Ishikawa (cell line): ENCODE measurements around the gene SLC22A16.

Source experiments
- FOXM1 ChIP-seq: IDR thresholded peaks from 2 replicates; pipeline ENCODE4 v1.6.1; 2012; ENCODE audit warnings: low read depth, borderline replicate concordance
- NFIC ChIP-seq: IDR thresholded peaks from 2 replicates; pipeline ENCODE4 v1.6.1; 2012

DNA sequence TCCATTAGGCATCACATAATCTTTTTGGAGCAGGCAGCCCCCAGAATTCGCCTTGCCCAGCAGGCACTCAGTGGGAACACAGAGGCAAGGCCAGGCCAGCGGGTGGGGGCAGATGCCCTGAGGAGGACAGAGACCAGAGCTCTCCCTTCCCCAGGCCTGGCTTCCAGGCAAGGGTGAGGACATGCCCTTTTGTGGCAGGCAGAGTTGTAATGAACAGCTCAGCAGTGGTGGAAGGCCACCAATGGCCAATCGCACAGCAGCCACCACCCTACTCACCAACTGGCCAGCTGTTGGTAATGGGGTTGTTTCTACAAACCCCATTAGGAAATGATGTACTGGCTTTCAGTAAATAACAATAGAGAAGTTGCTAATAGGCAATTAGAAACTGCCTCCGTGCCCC is 45.7 kb downstream of the SLC22A16 start:
- TF ChIP-seq FOXM1 (no peak), NFIC (no peak)
